Cerebellar cortex (tissue), 1 donor: Measurements from ENCODE around the gene TUBG2.
A peak's percentile ranks its signal among the peaks of the same experiment; 100 is the strongest.

Source experiments
- DNase-seq: peaks from one replicate; pipeline ENCODE4 v3.0.0-alpha.2; 2015; ENCODE audit warnings: low spot score

TUBG2 gene

GRCh38 chr17:42697108-42697811, 38.2 kb downstream of the TUBG2 start:
- no peak for DNase-seq

GRCh38 chr17:42698736-42699414, 39.8 kb downstream of the TUBG2 start:
- no peak for DNase-seq

GRCh38 chr17:42699415-42699740, 40.3 kb downstream of the TUBG2 start:
- no peak for DNase-seq

GRCh38 chr17:42700586-42701289, 41.7 kb downstream of the TUBG2 start:
- DNase-seq: no peak

- DNase-seq: no peak
These were observed 43.4 kb downstream of the TUBG2 start for GRCh38 chr17:42702446-42702845.

GRCh38 chr17:42704490-42704836, 45.4 kb downstream of the TUBG2 start:
- DNase-seq: no peak

- DNase-seq: no peak
These were observed 45.9 kb downstream of the TUBG2 start for GRCh38 chr17:42704837-42705494.

- DNase-seq: no peak
These were observed 47.6 kb downstream of the TUBG2 start for GRCh38 chr17:42706732-42707131.

GRCh38 chr17:42708588-42708987, 49.5 kb downstream of the TUBG2 start:
- no peak for DNase-seq

- peak; percentile 83 for DNase-seq
These were observed 50.5 kb downstream of the TUBG2 start for GRCh38 chr17:42709561-42709960.
